Breast epithelium (tissue), 4 donors: ENCODE data around the gene PYCR2. TPM values are rescaled to one million over a fixed set of nuclear protein-coding genes. Genes with fewer than 3 reads are reported as not detected.

Source experiments
- DNase-seq, 2 donors: peaks; one replicate each; pipeline ENCODE4 v3.0.0-alpha.2; 2019; ENCODE audit warnings: low spot score in 2 of 2
- H3K27ac ChIP-seq, 2 donors: fragments of 200-600 bp; sonication (generic) in 1 of 2; one replicate each; pipeline ENCODE4 v1.5.1; 2016 to 2019; ENCODE audit warnings: mild to moderate bottlenecking in 1 of 2
- H3K27me3 ChIP-seq, 2 donors: fragments of 200-600 bp; sonication (generic) in 1 of 2; one replicate each; pipeline versions ENCODE4 v1.5.1 to v1.6.0; 2017 to 2019; ENCODE audit warnings: control low read depth in 1 of 2, mild to moderate bottlenecking in 1 of 2
- H3K36me3 ChIP-seq: fragments of 200-600 bp; one replicate; pipeline ENCODE4 v1.5.1; 2019
- H3K4me1 ChIP-seq, 2 donors: fragments of 200-600 bp; sonication (generic); one replicate each; pipeline ENCODE4 v1.5.1; 2016 to 2019; ENCODE audit warnings: control low read depth in 1 of 2
- H3K4me3 ChIP-seq, 3 donors: fragments of 200-600 bp; sonication (generic); 1 replicate in 2 of 3; 2 replicates in 1 of 3; pipeline ENCODE4 v1.5.1; 2016 to 2019; ENCODE audit warnings: mild to moderate bottlenecking in 3 of 3, moderate library complexity in 2 of 3
- H3K9me3 ChIP-seq, 2 donors: fragments of 200-600 bp; sonication (generic) in 1 of 2; one replicate each; pipeline ENCODE4 v1.5.1; 2016 to 2019; ENCODE audit warnings: control low read depth in 1 of 2
- CTCF ChIP-seq, 3 donors: fragments of 450-650 bp; IDR thresholded peaks; one replicate each; pipeline ENCODE4 v1.5.1; 2016 to 2017; ENCODE audit warnings: antibody characterized with exemption in 3 of 3, mild to moderate bottlenecking in 3 of 3, moderate library complexity in 3 of 3
- POLR2A ChIP-seq: fragments of 450-650 bp; IDR thresholded peaks from one replicate; pipeline ENCODE4 v1.6.1; 2016; ENCODE audit warnings: antibody characterized with exemption, mild to moderate bottlenecking, moderate library complexity
- POLR2AphosphoS5 ChIP-seq, 3 donors: sonication (generic); formaldehyde crosslinking; IDR thresholded peaks; one replicate each; pipeline ENCODE4 v1.6.1; 2017; ENCODE audit warnings: antibody characterized with exemption in 3 of 3
- intact Hi-C: fragments of 100-400 bp; cut with DNase I; formaldehyde crosslinking; loops from one replicate; pipeline ENCODE4 v1.15.1; 2023; ENCODE audit warnings: low total_unique reads
- total RNA-seq, 3 donors: library from RNA; depleted of rRNA; stranded (reverse); fragments of >200 nt; gene quantifications; one replicate each; pipeline ENCODE4 v1.1.0, GENCODE V29; 2016

Gene PYCR2
- total RNA-seq, 3 donors from 2014 or later = 40.2 to 49.3 (median 47.9) TPM

GRCh38 chr1:225880636-225881035, 43.4 kb downstream of the PYCR2 start:
- TF ChIP-seq POLR2A = no peak
- TF ChIP-seq CTCF (IDR thresholded peaks at IDR 0.05) = no peak
- no peak for TF ChIP-seq POLR2AphosphoS5 (IDR thresholded peaks at IDR 0.05)
- no peaks in the 10 kb centered on the region for H3K27me3 ChIP-seq
- DNase-seq = no peak
- H3K4me1 ChIP-seq = peaks cover 9 to 14% of the 10 kb centered on the region in 2 donors
- no peaks in the 10 kb centered on the region for H3K9me3 ChIP-seq
- no peaks in the 10 kb centered on the region for H3K36me3 ChIP-seq
- H3K4me3 ChIP-seq = peak overlapping the region; percentile 92 to 98 (median 95)
- intact Hi-C loops = loop anchor here (5.0 kb wide), 1 partner anchor 42 kb away; the partner anchor contains the start of gene PYCR2
- peak overlapping the region; percentile 96 to 98 for H3K27ac ChIP-seq

DNA sequence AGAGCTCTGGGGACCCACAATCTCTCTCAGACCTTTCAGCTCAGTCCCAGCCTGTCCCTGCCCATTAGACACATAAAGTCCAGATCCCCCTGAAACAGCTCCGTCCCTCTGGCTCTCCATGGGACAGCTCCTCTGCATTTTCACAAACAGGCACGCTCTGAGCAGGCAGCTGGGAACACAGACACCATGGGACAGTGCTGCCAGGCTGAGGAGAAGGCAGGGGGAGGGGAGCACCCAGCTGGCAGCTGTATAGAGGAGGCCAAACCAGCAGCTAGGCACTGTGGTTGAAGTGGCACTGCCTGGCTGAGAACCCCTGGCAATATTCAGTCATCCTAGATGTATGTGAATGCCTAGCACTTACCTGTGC, 43.8 kb downstream of the PYCR2 start:
- TF ChIP-seq POLR2A (no peak), POLR2AphosphoS5 (IDR thresholded peaks at IDR 0.05) (no peak), CTCF (IDR thresholded peaks at IDR 0.05) (no peak)
- H3K36me3 ChIP-seq = no peaks in the 10 kb centered on the region
- peak overlapping the region in 2 of 3 donors; percentile 92 to 98 for H3K4me3 ChIP-seq
- intact Hi-C loops = loop anchor here (5.0 kb wide), 1 partner anchor 42 kb away; the partner anchor contains the start of gene PYCR2
- H3K27me3 ChIP-seq = no peaks in the 10 kb centered on the region
- H3K4me1 ChIP-seq = peaks cover 9 to 16% of the 10 kb centered on the region in 2 donors
- no peaks in the 10 kb centered on the region for H3K9me3 ChIP-seq
- no peak for DNase-seq
- peak overlapping the region; percentile 96 to 98 for H3K27ac ChIP-seq

- no peak for TF ChIP-seq CTCF (IDR thresholded peaks at IDR 0.05)
- no peak for TF ChIP-seq POLR2A
- Histone ChIP-seq H3K36me3 (no peaks in the 10 kb centered on the region), H3K27ac (peak overlapping the region; percentile 96 to 98), H3K4me1 (peaks cover 9 to 18% of the 10 kb centered on the region in 2 donors), H3K4me3 (peak overlapping the region in 2 of 3 donors; percentile 92 to 98), H3K27me3 (no peaks in the 10 kb centered on the region), H3K9me3 (no peaks in the 10 kb centered on the region)
- intact Hi-C loops = loop anchor here (5.0 kb wide), 1 partner anchor 43 kb away; the partner anchor contains the start of gene PYCR2
- DNase-seq = peak in 1 of 2 donors; percentile 51
Measured at GRCh38 chr1:225879521-225880221, 44.4 kb downstream of the PYCR2 start.

DNA sequence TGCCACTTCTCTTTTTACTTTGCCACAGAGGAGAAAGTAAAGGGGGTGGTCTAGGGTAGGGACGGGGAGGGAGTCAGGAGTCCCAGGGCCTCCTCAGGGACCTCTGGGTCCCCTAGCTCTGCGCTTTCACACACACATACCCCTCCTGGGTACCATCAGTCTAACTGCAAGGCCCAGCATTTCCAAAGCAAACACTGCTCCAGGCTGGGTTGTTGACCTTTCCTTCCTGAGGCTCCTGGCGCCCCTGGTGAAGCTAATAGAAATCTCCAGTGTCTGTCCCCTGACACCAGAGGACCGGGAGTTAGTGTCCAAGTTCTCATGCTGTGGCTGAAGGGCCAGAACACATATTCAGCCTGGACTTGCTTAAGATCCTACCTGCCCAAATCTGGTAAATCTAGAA, 45.8 kb downstream of the PYCR2 start:
- H3K4me3 ChIP-seq = no peak overlapping the region
- no peaks in the 10 kb centered on the region for H3K36me3 ChIP-seq
- peaks cover 9 to 18% of the 10 kb centered on the region in 2 donors for H3K4me1 ChIP-seq
- intact Hi-C loops = no loop called here
- no peaks in the 10 kb centered on the region for H3K9me3 ChIP-seq
- no peaks in the 10 kb centered on the region for H3K27me3 ChIP-seq
- no peak for DNase-seq
- H3K27ac ChIP-seq = peak overlapping the region; percentile 96 to 98
- TF ChIP-seq POLR2AphosphoS5 (IDR thresholded peaks at IDR 0.05) (no peak), POLR2A (no peak), CTCF (IDR thresholded peaks at IDR 0.05) (no peak)

- intact Hi-C loops = no loop called here
- peak; percentile 39 to 72 for DNase-seq
- no peak overlapping the region for H3K4me3 ChIP-seq
- no peaks in the 10 kb centered on the region for H3K36me3 ChIP-seq
- no peaks in the 10 kb centered on the region for H3K27me3 ChIP-seq
- peak overlapping the region; percentile 96 to 98 for H3K27ac ChIP-seq
- peaks cover 4 to 18% of the 10 kb centered on the region in 2 donors for H3K4me1 ChIP-seq
- TF ChIP-seq CTCF (IDR thresholded peaks at IDR 0.05) (peak in 2 of 3 donors; percentile 32 to 38), POLR2A (no peak)
- no peaks in the 10 kb centered on the region for H3K9me3 ChIP-seq
Measured at GRCh38 chr1:225877580-225877979, 46.5 kb downstream of the PYCR2 start.
